ENCODE measurements around the gene TREH.
"Not testable (repeated sequence)": the region's sequence is repeated elsewhere in the genome, so short reads cannot be mapped to it uniquely, and the experiment has no call there.

TREH gene

DNA sequence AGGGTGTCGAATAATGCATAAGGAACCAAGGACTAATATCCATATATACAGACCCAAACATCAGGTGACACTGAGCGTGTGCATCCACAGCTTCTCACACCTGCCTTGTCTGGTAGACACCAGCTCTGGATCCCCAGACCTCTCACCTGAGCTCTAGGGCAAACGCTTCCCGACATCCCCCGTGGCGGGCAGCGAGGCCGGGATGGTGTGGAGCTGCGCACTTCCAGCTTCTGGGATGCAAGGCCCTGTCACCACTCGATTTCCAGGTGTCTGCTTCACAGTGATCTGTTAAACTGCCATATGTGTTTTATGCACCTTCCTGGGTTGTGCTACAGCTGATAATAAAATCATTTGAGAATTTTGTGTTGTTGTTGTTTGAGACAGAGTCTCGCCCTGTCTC lies 15.3 kb upstream of the TREH start:
- Histone ChIP-seq H3K36me3 (ENCODE audit: control insufficient read depth, insufficient read depth, low read length, severe bottlenecking) (no peaks in the 10 kb centered on the region), H3K9ac (ENCODE audit: low read length) (no peak overlapping the region), H3K9me3 (ENCODE audit: control insufficient read depth, low read length) (peaks cover under 1% of the 10 kb centered on the region), H3K4me3 (ENCODE audit: low read length) (no peak overlapping the region), H3K27me3 (replicated peaks; ENCODE audit: control insufficient read depth, insufficient read depth, low read length) (no peaks in the 10 kb centered on the region), H3K4me1 (ENCODE audit: control insufficient read depth, insufficient read depth, low read length) (peaks cover 15% of the 10 kb centered on the region)
- no peak for DNase-seq (ENCODE audit: low read depth)

DNA sequence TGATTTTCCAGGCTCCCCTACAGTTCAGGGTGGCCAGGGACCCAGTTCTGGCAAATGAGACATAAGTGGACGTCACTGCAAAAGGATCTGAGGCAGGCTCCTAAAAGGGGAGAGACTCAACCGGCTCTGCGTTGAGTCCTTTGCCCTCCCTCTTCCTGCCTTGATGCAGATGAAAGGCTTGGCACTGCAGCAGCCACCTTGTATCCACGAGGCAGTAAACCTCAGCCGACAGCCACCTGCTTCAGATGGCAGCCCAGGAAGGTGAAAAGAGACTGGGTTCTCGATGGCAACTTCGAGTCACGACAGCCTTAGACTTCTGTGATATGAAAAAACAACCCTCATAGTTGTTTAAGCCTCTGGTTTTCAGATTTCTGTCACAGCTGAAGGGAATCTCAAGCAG lies 14.7 kb upstream of the TREH start:
- Histone ChIP-seq H3K4me3 (ENCODE audit: low read length) (no peak overlapping the region), H3K4me1 (ENCODE audit: control insufficient read depth, insufficient read depth, low read length) (peaks cover 17% of the 10 kb centered on the region)

DNA sequence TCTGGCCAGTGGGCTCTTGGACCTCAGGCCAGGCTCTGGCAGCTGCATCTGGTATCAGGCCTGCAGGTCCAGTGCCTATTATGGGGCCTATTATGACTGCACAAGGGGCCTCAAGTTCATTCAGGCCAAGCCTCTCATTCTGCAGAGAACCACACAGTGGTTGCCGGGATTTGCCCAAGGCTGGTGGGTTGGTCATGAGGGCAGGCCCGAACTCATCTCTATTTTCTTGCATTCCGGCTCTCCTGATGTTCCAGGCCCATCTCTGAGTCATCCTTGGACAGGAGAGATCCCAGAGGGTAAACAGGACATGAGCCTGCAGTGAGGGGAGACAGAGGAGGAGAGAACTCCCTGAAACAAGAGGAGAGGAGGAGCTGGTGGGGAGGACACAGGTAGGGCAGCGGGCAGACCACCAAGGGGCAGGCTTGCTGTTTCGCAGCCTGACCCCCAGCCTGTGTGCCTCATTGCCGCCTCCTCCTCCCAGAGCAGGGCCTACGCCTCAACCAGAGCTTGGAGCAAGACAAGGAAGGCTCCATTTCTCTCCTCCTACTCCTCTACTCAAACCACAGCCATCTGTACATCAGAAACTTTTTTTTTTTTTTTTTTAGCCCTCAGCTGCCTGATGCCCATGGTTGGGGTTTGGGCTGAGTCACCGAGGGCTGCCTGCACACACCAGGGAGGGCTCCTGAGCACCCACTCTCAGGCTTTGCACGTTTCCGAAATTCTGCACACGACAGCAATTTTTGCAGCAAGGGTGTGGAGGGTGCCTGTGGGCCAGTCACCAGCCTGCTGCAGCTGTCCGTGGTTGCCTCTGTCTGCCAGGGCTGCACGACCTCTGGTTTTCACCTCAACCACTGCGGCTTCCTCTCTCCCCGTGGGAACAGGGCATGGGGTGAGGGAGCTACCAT lies 12.7 kb upstream of the TREH start:
- H3K36me3 ChIP-seq (ENCODE audit: control insufficient read depth, insufficient read depth, low read length, severe bottlenecking), result no peaks in the 10 kb centered on the region
- H3K9me3 ChIP-seq (ENCODE audit: control insufficient read depth, low read length), result no peaks in the 10 kb centered on the region
- H3K27me3 ChIP-seq (replicated peaks; ENCODE audit: control insufficient read depth, insufficient read depth, low read length), result peaks cover 7% of the 10 kb centered on the region
- no peak overlapping the region for H3K4me3 ChIP-seq (ENCODE audit: low read length)
- H3K9ac ChIP-seq (ENCODE audit: low read length), result no peak overlapping the region
- peak; percentile 41 for DNase-seq (ENCODE audit: low read depth)
- H3K4me1 ChIP-seq (ENCODE audit: control insufficient read depth, insufficient read depth, low read length), result peaks cover 17% of the 10 kb centered on the region

More for the DNA sequence above, 14.7 kb upstream of the TREH start:
- H3K36me3 ChIP-seq (ENCODE audit: control insufficient read depth, insufficient read depth, low read length, severe bottlenecking), result no peaks in the 10 kb centered on the region
- no peak overlapping the region for H3K9ac ChIP-seq (ENCODE audit: low read length)
- H3K27me3 ChIP-seq (replicated peaks; ENCODE audit: control insufficient read depth, insufficient read depth, low read length), result no peaks in the 10 kb centered on the region
- no peaks in the 10 kb centered on the region for H3K9me3 ChIP-seq (ENCODE audit: control insufficient read depth, low read length)
- no peak for DNase-seq (ENCODE audit: low read depth)

DNA sequence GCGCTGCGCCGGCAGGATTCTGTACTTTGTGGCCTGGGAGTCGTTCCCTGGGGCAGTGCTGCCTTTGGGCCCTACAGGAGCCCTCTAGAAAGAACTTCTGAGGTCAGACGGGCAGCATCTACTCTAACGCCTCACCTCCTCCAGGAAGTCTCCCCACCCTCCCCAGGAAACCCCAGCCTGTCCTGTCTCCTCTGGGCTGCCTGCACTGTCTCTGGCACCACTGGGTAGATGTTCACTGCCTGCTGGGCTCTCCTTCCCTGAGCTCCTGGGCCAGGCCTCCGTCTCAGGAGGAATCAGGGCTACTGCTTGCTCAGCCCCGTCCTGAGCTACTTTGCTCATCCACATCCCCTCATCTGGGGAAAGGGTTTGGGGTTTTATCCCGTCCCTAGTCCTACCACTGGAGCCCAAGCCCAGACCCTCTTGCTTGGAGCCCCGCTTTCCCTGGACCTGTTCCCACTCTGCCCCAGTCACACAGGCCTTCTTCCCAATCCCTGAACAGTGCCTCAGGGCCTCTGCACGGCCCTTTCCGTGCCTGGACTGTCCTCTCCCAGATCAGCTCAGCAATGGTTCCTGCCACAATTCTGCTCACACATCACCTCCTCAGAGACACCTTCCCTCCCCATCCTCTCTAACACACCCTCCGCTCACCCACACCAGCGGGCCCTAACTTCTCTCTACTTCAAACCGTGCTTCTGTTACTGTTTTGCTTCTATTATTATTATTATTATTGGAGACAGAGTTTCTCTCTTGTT lies 11.3 kb upstream of the TREH start:
- Histone ChIP-seq H3K9me3 (ENCODE audit: control insufficient read depth, low read length) (no peaks in the 10 kb centered on the region), H3K4me3 (ENCODE audit: low read length) (no peak overlapping the region), H3K36me3 (ENCODE audit: control insufficient read depth, insufficient read depth, low read length, severe bottlenecking) (no peaks in the 10 kb centered on the region), H3K9ac (ENCODE audit: low read length) (no peak overlapping the region), H3K27me3 (replicated peaks; ENCODE audit: control insufficient read depth, insufficient read depth, low read length) (peaks cover 8% of the 10 kb centered on the region), H3K4me1 (ENCODE audit: control insufficient read depth, insufficient read depth, low read length) (peaks cover 17% of the 10 kb centered on the region)
- DNase-seq (ENCODE audit: low read depth), result no peak

DNA sequence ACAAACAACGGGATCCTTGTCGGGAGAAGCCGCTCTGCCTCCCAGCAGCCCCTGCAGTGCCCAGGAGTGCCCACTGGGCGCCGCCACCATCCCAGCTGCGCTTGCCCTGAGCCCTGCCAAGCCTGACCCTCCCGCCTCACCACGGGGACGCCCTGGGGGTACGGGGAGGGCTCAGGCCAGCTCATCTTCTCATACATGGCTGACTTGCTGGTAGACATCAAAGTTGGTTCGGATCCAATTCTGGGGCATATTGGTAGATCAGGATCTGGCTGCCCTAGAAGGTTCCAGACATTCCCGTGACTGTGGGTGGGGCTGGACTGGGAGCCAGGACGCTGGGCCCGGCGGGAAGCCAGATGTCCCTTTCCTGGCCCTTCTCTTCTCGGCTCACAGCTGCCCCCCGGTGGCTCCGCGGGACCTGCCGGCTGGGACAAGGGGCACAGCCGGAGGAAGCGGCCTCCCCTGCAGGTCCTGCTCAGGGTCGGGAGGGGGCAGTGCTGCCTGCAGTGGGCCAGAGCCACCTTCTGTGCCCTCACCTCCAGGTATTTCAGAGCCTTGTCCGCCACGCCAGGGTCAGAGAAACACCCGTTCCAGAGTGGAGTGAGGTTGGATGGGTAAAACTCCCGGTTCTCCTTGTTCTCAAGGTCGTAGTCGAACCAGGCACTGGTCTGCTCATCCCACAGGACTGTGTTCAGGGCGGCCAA lies 10.6 kb upstream of the TREH start:
- Histone ChIP-seq H3K36me3 (ENCODE audit: control insufficient read depth, insufficient read depth, low read length, severe bottlenecking) (no peaks in the 10 kb centered on the region), H3K4me3 (ENCODE audit: low read length) (peak overlapping the region; percentile 60), H3K9ac (ENCODE audit: low read length) (peak overlapping the region; percentile 53), H3K27me3 (replicated peaks; ENCODE audit: control insufficient read depth, insufficient read depth, low read length) (peaks cover 8% of the 10 kb centered on the region), H3K9me3 (ENCODE audit: control insufficient read depth, low read length) (no peaks in the 10 kb centered on the region), H3K4me1 (ENCODE audit: control insufficient read depth, insufficient read depth, low read length) (peaks cover 17% of the 10 kb centered on the region)
- peak; percentile 96 for DNase-seq (ENCODE audit: low read depth)

DNA sequence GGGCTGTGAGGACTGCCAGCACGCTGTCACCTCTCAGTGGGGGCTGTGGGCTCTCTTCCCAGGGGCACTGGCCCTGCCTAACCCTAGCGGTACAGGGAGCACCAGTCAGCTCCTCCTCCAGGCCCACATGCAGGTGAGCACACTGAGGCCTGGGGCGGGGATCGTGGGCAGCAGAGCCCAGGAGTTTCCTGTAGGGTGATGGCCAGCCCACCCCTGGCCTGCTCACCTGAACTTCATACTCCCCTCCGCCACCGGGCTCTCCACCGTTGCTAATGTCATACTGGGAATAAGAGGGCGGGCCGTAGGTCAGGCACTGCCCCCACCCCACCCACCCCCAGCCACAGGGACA lies 10.0 kb upstream of the TREH start:
- H3K36me3 ChIP-seq (ENCODE audit: control insufficient read depth, insufficient read depth, low read length, severe bottlenecking), result no peaks in the 10 kb centered on the region
- H3K4me1 ChIP-seq (ENCODE audit: control insufficient read depth, insufficient read depth, low read length), result peaks cover 17% of the 10 kb centered on the region
- H3K27me3 ChIP-seq (replicated peaks; ENCODE audit: control insufficient read depth, insufficient read depth, low read length), result peaks cover 8% of the 10 kb centered on the region
- H3K4me3 ChIP-seq (ENCODE audit: low read length), result no peak overlapping the region
- H3K9me3 ChIP-seq (ENCODE audit: control insufficient read depth, low read length), result no peaks in the 10 kb centered on the region
- DNase-seq (ENCODE audit: low read depth), result no peak
- no peak overlapping the region for H3K9ac ChIP-seq (ENCODE audit: low read length)

DNA sequence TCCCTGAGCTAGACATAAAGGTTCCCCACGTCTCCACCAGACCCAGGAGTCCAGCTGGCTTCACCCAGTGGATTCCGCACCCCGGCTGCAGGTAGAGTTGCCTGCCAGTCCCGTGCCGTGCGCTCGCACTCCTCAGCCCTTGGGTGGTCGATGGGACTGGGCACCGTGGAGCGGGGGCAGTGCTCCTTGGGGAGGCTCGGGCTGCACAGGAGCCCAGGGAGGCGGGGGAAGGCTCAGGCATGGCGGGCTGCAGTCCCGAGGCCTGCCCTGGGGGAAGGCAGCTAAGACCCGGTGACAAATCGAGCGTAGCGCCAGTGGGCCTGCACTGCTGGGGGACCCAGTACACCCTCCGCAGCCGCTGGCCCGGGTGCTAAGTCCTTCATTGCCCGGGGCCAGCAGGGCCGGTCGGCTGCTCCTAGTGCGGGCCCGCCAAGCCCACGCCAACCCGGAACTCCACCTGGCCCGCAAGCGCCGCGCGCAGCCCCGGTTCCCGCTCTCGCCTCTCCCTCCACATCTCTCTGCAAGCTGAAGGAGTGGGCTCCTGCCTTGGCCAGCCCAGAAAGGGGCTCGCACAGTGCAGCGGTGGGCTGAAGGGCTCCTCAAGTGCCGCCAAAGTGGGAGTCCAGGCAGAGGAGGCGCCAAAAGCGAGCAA lies 9.5 kb upstream of the TREH start:
- DNase-seq (ENCODE audit: low read depth), result no peak
- Histone ChIP-seq H3K36me3 (ENCODE audit: control insufficient read depth, insufficient read depth, low read length, severe bottlenecking) (no peaks in the 10 kb centered on the region), H3K9me3 (ENCODE audit: control insufficient read depth, low read length) (no peaks in the 10 kb centered on the region), H3K4me3 (ENCODE audit: low read length) (no peak overlapping the region), H3K9ac (ENCODE audit: low read length) (no peak overlapping the region), H3K27me3 (replicated peaks; ENCODE audit: control insufficient read depth, insufficient read depth, low read length) (peaks cover 8% of the 10 kb centered on the region), H3K4me1 (ENCODE audit: control insufficient read depth, insufficient read depth, low read length) (peaks cover 17% of the 10 kb centered on the region)

DNA sequence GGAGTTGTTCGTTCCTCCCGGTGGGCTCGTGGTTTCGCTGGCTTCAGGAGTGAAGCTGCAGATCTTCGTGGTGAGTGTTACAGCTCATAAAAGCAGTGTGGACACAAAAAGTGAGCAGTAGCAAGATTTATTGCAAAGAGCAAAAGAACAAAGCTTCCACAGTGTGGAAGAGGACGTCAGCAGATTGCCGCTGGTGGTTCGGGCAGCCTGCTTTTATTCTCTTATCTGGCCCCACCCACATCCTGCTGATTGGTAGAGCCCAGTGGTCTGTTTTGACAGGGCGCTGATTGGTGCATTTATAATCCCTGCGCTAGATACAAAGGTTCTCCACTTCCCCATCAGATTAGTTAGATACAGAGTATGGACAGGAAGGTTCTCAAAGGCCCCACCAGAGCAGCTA lies 8.9 kb upstream of the TREH start:
- DNase-seq (ENCODE audit: low read depth); H3K9me3 ChIP-seq (ENCODE audit: control insufficient read depth, low read length); H3K36me3 ChIP-seq (ENCODE audit: control insufficient read depth, insufficient read depth, low read length, severe bottlenecking); H3K9ac ChIP-seq (ENCODE audit: low read length); H3K27me3 ChIP-seq (replicated peaks; ENCODE audit: control insufficient read depth, insufficient read depth, low read length); H3K4me3 ChIP-seq (ENCODE audit: low read length): not testable (repeated sequence)
- H3K4me1 ChIP-seq (ENCODE audit: control insufficient read depth, insufficient read depth, low read length), result peaks cover 17% of the 10 kb centered on the region

DNA sequence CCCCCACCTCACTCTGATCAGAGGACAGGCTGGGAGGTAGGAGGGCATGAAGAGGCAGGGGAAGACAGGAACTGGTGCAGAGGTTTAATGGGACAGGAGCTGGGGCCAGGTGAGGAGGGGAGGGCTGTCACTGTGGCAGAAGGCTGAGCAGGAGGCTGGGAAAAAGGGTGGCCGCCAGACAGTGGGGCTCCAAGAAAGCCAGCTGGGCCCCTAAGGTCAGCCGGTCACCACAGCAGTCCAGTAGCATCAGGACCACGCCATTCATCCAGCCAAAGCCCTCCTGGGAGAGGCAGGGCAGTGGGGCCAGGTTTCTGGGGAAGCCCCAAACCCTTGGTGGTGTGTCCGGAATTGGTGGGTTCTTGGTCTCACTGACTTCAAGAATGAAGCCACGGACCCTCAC lies 8.5 kb upstream of the TREH start:
- no peaks in the 10 kb centered on the region for H3K9me3 ChIP-seq (ENCODE audit: control insufficient read depth, low read length)

DNA sequence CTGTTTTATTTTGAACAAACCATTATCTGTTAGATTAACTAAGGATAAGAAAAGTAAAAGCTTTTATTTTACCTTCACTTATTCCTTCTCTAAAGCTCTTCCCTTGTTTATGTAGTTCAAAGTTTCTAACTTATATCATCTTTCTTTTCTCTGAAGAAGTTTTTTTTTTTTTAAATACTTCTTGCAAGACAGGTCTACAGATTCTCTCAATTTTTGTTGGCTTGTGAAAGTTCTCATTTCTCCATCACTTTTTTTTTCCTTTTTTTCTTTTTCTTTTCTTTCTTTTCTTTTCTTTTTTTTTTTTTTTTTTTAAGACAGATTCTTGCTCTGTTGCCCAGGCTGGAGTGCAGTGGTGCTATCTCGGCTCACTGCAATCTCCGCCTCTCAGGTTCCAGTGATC lies 4.7 kb upstream of the TREH start:
- no peaks in the 10 kb centered on the region for H3K36me3 ChIP-seq (ENCODE audit: control insufficient read depth, insufficient read depth, low read length, severe bottlenecking)
- H3K9me3 ChIP-seq (ENCODE audit: control insufficient read depth, low read length), result no peaks in the 10 kb centered on the region
- peaks cover 12% of the 10 kb centered on the region for H3K27me3 ChIP-seq (replicated peaks; ENCODE audit: control insufficient read depth, insufficient read depth, low read length)
- H3K9ac ChIP-seq (ENCODE audit: low read length), result no peak overlapping the region
- peaks cover 2% of the 10 kb centered on the region for H3K4me1 ChIP-seq (ENCODE audit: control insufficient read depth, insufficient read depth, low read length)
- no peak for DNase-seq (ENCODE audit: low read depth)
- no peak overlapping the region for H3K4me3 ChIP-seq (ENCODE audit: low read length)

More for the DNA sequence above, 8.5 kb upstream of the TREH start:
- Histone ChIP-seq H3K4me1 (ENCODE audit: control insufficient read depth, insufficient read depth, low read length) (peaks cover 15% of the 10 kb centered on the region), H3K9ac (ENCODE audit: low read length) (no peak overlapping the region), H3K27me3 (replicated peaks; ENCODE audit: control insufficient read depth, insufficient read depth, low read length) (peaks cover 8% of the 10 kb centered on the region), H3K4me3 (ENCODE audit: low read length) (no peak overlapping the region), H3K36me3 (ENCODE audit: control insufficient read depth, insufficient read depth, low read length, severe bottlenecking) (no peaks in the 10 kb centered on the region)
- no peak for DNase-seq (ENCODE audit: low read depth)

DNA sequence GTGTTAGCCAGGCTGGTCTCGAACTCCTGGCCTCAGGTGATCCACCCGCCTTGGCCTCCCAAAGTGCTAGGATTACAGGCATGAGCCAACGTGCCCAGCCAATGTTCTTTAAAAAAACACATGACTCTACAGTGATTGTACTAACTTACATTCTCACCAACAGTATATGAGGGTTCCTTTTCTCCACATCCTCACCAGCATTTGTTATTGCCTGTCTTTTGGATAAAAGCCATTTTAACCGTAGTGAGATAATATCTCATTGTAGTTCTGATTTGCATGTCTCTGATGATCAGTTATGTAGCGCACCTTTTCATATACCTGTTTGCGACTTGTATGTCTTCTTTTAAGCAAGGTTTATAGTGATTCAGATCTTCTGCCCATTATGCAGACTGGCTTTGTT lies 3.5 kb upstream of the TREH start:
- not testable (repeated sequence) for DNase-seq (ENCODE audit: low read depth); H3K36me3 ChIP-seq (ENCODE audit: control insufficient read depth, insufficient read depth, low read length, severe bottlenecking); H3K9me3 ChIP-seq (ENCODE audit: control insufficient read depth, low read length); H3K4me1 ChIP-seq (ENCODE audit: control insufficient read depth, insufficient read depth, low read length); H3K9ac ChIP-seq (ENCODE audit: low read length); H3K4me3 ChIP-seq (ENCODE audit: low read length)
- peaks cover 12% of the 10 kb centered on the region for H3K27me3 ChIP-seq (replicated peaks; ENCODE audit: control insufficient read depth, insufficient read depth, low read length)
